Measurements from ENCODE around the gene GRIN2A.

The GRIN2A gene

GRCh38 chr16:10026593-10026992, 155.6 kb downstream of the GRIN2A start:
- Histone ChIP-seq H3K27me3 (ENCODE audit: control insufficient read depth, insufficient read depth, low read length, poor library complexity, severe bottlenecking) (no peaks in the 10 kb centered on the region), H3K4me1 (ENCODE audit: control insufficient read depth, insufficient read depth, low read length) (no peaks in the 10 kb centered on the region), H3K36me3 (ENCODE audit: control insufficient read depth, insufficient read depth, low read length) (no peaks in the 10 kb centered on the region), H3K9me3 (ENCODE audit: control insufficient read depth, low read length) (no peaks in the 10 kb centered on the region), H3K4me3 (ENCODE audit: insufficient read depth, low read depth, low read length) (no peak overlapping the region), H3K27ac (ENCODE audit: insufficient read depth, low read depth, low read length, poor library complexity, severe bottlenecking) (no peak overlapping the region)
- 91 to 93% methylated on average over 5 of the region's 5 CpGs for WGBS, 2 experiments

- Histone ChIP-seq H3K4me3 (ENCODE audit: insufficient read depth, low read depth, low read length) (no peak overlapping the region), H3K27me3 (ENCODE audit: control insufficient read depth, insufficient read depth, low read length, poor library complexity, severe bottlenecking) (no peaks in the 10 kb centered on the region)
- WGBS, 2 experiments: 94 to 96% methylated on average over 5 of the region's 5 CpGs
Measured at GRCh38 chr16:10022098-10022497, 160.1 kb downstream of the GRIN2A start.

GRCh38 chr16:10020866-10021265, 161.4 kb downstream of the GRIN2A start:
- 83 to 90% methylated on average over 3 of the region's 3 CpGs for WGBS, 2 experiments
- H3K36me3 ChIP-seq (ENCODE audit: control insufficient read depth, insufficient read depth, low read length): no peaks in the 10 kb centered on the region
- H3K4me3 ChIP-seq (ENCODE audit: insufficient read depth, low read depth, low read length): no peak overlapping the region
- no peak overlapping the region for H3K27ac ChIP-seq (ENCODE audit: insufficient read depth, low read depth, low read length, poor library complexity, severe bottlenecking)
- H3K4me1 ChIP-seq (ENCODE audit: control insufficient read depth, insufficient read depth, low read length): no peaks in the 10 kb centered on the region
- H3K9me3 ChIP-seq (ENCODE audit: control insufficient read depth, low read length): no peaks in the 10 kb centered on the region
- H3K27me3 ChIP-seq (ENCODE audit: control insufficient read depth, insufficient read depth, low read length, poor library complexity, severe bottlenecking): no peaks in the 10 kb centered on the region

More at GRCh38 chr16:10022098-10022497, 160.1 kb downstream of the GRIN2A start:
- no peaks in the 10 kb centered on the region for H3K9me3 ChIP-seq (ENCODE audit: control insufficient read depth, low read length)
- H3K4me1 ChIP-seq (ENCODE audit: control insufficient read depth, insufficient read depth, low read length): no peaks in the 10 kb centered on the region
- no peak overlapping the region for H3K27ac ChIP-seq (ENCODE audit: insufficient read depth, low read depth, low read length, poor library complexity, severe bottlenecking)
- no peaks in the 10 kb centered on the region for H3K36me3 ChIP-seq (ENCODE audit: control insufficient read depth, insufficient read depth, low read length)

GRCh38 chr16:10016752-10017151, 165.5 kb downstream of the GRIN2A start:
- H3K9me3 ChIP-seq (ENCODE audit: control insufficient read depth, low read length): no peaks in the 10 kb centered on the region
- peaks cover 5% of the 10 kb centered on the region for H3K27me3 ChIP-seq (ENCODE audit: control insufficient read depth, insufficient read depth, low read length, poor library complexity, severe bottlenecking)
- H3K4me3 ChIP-seq (ENCODE audit: insufficient read depth, low read depth, low read length): no peak overlapping the region
- WGBS, 2 experiments: 75 to 78% methylated on average over 3 of the region's 3 CpGs
- H3K36me3 ChIP-seq (ENCODE audit: control insufficient read depth, insufficient read depth, low read length): no peaks in the 10 kb centered on the region
- H3K4me1 ChIP-seq (ENCODE audit: control insufficient read depth, insufficient read depth, low read length): no peaks in the 10 kb centered on the region
- H3K27ac ChIP-seq (ENCODE audit: insufficient read depth, low read depth, low read length, poor library complexity, severe bottlenecking): no peak overlapping the region

- H3K4me1 ChIP-seq (ENCODE audit: control insufficient read depth, insufficient read depth, low read length): no peaks in the 10 kb centered on the region
- H3K4me3 ChIP-seq (ENCODE audit: insufficient read depth, low read depth, low read length): no peak overlapping the region
- WGBS, 2 experiments: 90 to 95% methylated on average over 3 of the region's 3 CpGs
- no peak overlapping the region for H3K27ac ChIP-seq (ENCODE audit: insufficient read depth, low read depth, low read length, poor library complexity, severe bottlenecking)
- H3K36me3 ChIP-seq (ENCODE audit: control insufficient read depth, insufficient read depth, low read length): no peaks in the 10 kb centered on the region
- peaks cover 5% of the 10 kb centered on the region for H3K27me3 ChIP-seq (ENCODE audit: control insufficient read depth, insufficient read depth, low read length, poor library complexity, severe bottlenecking)
- H3K9me3 ChIP-seq (ENCODE audit: control insufficient read depth, low read length): no peaks in the 10 kb centered on the region
Measured at GRCh38 chr16:10015397-10015796, 166.8 kb downstream of the GRIN2A start.

GRCh38 chr16:10013774-10014173, 168.5 kb downstream of the GRIN2A start:
- Histone ChIP-seq H3K27ac (ENCODE audit: insufficient read depth, low read depth, low read length, poor library complexity, severe bottlenecking) (no peak overlapping the region), H3K36me3 (ENCODE audit: control insufficient read depth, insufficient read depth, low read length) (no peaks in the 10 kb centered on the region), H3K4me3 (ENCODE audit: insufficient read depth, low read depth, low read length) (no peak overlapping the region), H3K9me3 (ENCODE audit: control insufficient read depth, low read length) (no peaks in the 10 kb centered on the region), H3K4me1 (ENCODE audit: control insufficient read depth, insufficient read depth, low read length) (no peaks in the 10 kb centered on the region), H3K27me3 (ENCODE audit: control insufficient read depth, insufficient read depth, low read length, poor library complexity, severe bottlenecking) (peaks cover 5% of the 10 kb centered on the region)
- WGBS, 2 experiments: 92% methylated on average over 5 of the region's 5 CpGs

- H3K27me3 ChIP-seq (ENCODE audit: control insufficient read depth, insufficient read depth, low read length, poor library complexity, severe bottlenecking): peaks cover 5% of the 10 kb centered on the region
- no peaks in the 10 kb centered on the region for H3K36me3 ChIP-seq (ENCODE audit: control insufficient read depth, insufficient read depth, low read length)
- H3K27ac ChIP-seq (ENCODE audit: insufficient read depth, low read depth, low read length, poor library complexity, severe bottlenecking): no peak overlapping the region
- H3K4me3 ChIP-seq (ENCODE audit: insufficient read depth, low read depth, low read length): no peak overlapping the region
- H3K4me1 ChIP-seq (ENCODE audit: control insufficient read depth, insufficient read depth, low read length): no peaks in the 10 kb centered on the region
- 75% methylated on average over 4 of the region's 4 CpGs for WGBS, 2 experiments
- H3K9me3 ChIP-seq (ENCODE audit: control insufficient read depth, low read length): no peaks in the 10 kb centered on the region
Measured at GRCh38 chr16:10013364-10013763, 168.9 kb downstream of the GRIN2A start.

- Histone ChIP-seq H3K4me1 (ENCODE audit: control insufficient read depth, insufficient read depth, low read length) (no peaks in the 10 kb centered on the region), H3K9me3 (ENCODE audit: control insufficient read depth, low read length) (no peaks in the 10 kb centered on the region), H3K27ac (ENCODE audit: insufficient read depth, low read depth, low read length, poor library complexity, severe bottlenecking) (no peak overlapping the region), H3K27me3 (ENCODE audit: control insufficient read depth, insufficient read depth, low read length, poor library complexity, severe bottlenecking) (peaks cover 5% of the 10 kb centered on the region), H3K4me3 (ENCODE audit: insufficient read depth, low read depth, low read length) (no peak overlapping the region), H3K36me3 (ENCODE audit: control insufficient read depth, insufficient read depth, low read length) (no peaks in the 10 kb centered on the region)
- 91% methylated on average over 6 of the region's 6 CpGs for WGBS, 2 experiments
Measured at GRCh38 chr16:10009684-10010083, 172.5 kb downstream of the GRIN2A start.

GRCh38 chr16:10003486-10003885, 178.7 kb downstream of the GRIN2A start:
- Histone ChIP-seq H3K27me3 (ENCODE audit: control insufficient read depth, insufficient read depth, low read length, poor library complexity, severe bottlenecking) (no peaks in the 10 kb centered on the region), H3K4me3 (ENCODE audit: insufficient read depth, low read depth, low read length) (no peak overlapping the region), H3K27ac (ENCODE audit: insufficient read depth, low read depth, low read length, poor library complexity, severe bottlenecking) (no peak overlapping the region), H3K9me3 (ENCODE audit: control insufficient read depth, low read length) (no peaks in the 10 kb centered on the region), H3K4me1 (ENCODE audit: control insufficient read depth, insufficient read depth, low read length) (no peaks in the 10 kb centered on the region), H3K36me3 (ENCODE audit: control insufficient read depth, insufficient read depth, low read length) (no peaks in the 10 kb centered on the region)
- WGBS, 2 experiments: 95 to 96% methylated on average over 2 of the region's 2 CpGs

GRCh38 chr16:10001258-10001775, 180.9 kb downstream of the GRIN2A start:
- H3K4me1 ChIP-seq (ENCODE audit: control insufficient read depth, insufficient read depth, low read length): no peaks in the 10 kb centered on the region
- 60 to 73% methylated on average over 2 of the region's 2 CpGs for WGBS, 2 experiments
- H3K9me3 ChIP-seq (ENCODE audit: control insufficient read depth, low read length): no peaks in the 10 kb centered on the region
- H3K27me3 ChIP-seq (ENCODE audit: control insufficient read depth, insufficient read depth, low read length, poor library complexity, severe bottlenecking): no peaks in the 10 kb centered on the region
- H3K36me3 ChIP-seq (ENCODE audit: control insufficient read depth, insufficient read depth, low read length): no peaks in the 10 kb centered on the region
- no peak overlapping the region for H3K4me3 ChIP-seq (ENCODE audit: insufficient read depth, low read depth, low read length)
- H3K27ac ChIP-seq (ENCODE audit: insufficient read depth, low read depth, low read length, poor library complexity, severe bottlenecking): no peak overlapping the region

- Histone ChIP-seq H3K27ac (ENCODE audit: insufficient read depth, low read depth, low read length, poor library complexity, severe bottlenecking) (no peak overlapping the region), H3K4me3 (ENCODE audit: insufficient read depth, low read depth, low read length) (no peak overlapping the region)
- 60 to 63% methylated on average over 5 of the region's 5 CpGs for WGBS, 2 experiments
Measured at GRCh38 chr16:9996221-9996620, 186.0 kb downstream of the GRIN2A start.

More at GRCh38 chr16:9996221-9996620, 186.0 kb downstream of the GRIN2A start:
- H3K27me3 ChIP-seq (ENCODE audit: control insufficient read depth, insufficient read depth, low read length, poor library complexity, severe bottlenecking): no peaks in the 10 kb centered on the region
- H3K4me1 ChIP-seq (ENCODE audit: control insufficient read depth, insufficient read depth, low read length): peaks cover 7% of the 10 kb centered on the region
- H3K9me3 ChIP-seq (ENCODE audit: control insufficient read depth, low read length): no peaks in the 10 kb centered on the region
- no peaks in the 10 kb centered on the region for H3K36me3 ChIP-seq (ENCODE audit: control insufficient read depth, insufficient read depth, low read length)

Measured in ectodermal cell (in vitro differentiated cells).